ENCODE measurements around the gene TNRC6B. TPM values are rescaled to one million over a fixed set of nuclear protein-coding genes. Genes with fewer than 3 reads are reported as not detected.

The TNRC6B gene
- total RNA-seq, 1 donor = 26.4 TPM

GRCh38 chr22:40213478-40213877 lies 35.8 kb downstream of the TNRC6B start:
- DNase-seq (ENCODE audit: insufficient read length, low spot score, missing footprints) = no peak
- TF ChIP-seq CTCF (IDR thresholded peaks at IDR 0.05; ENCODE audit: extremely low read depth, low read depth, low read length) = no peak
- Histone ChIP-seq H3K4me2 (ENCODE audit: insufficient read depth, low read length) (no peak overlapping the region), H4K20me1 (ENCODE audit: insufficient read depth, low read length) (peaks cover 53% of the 10 kb centered on the region), H3K4me1 (ENCODE audit: insufficient read depth, low read length) (no peaks in the 10 kb centered on the region), H3K4me3 (ENCODE audit: insufficient read depth, low read length) (no peak overlapping the region), H3K9me3 (ENCODE audit: low read depth, low read length) (no peaks in the 10 kb centered on the region), H3K79me2 (ENCODE audit: insufficient read depth, low read length) (peaks cover 80% of the 10 kb centered on the region), H3K27ac (ENCODE audit: low read depth, low read length) (no peak overlapping the region), H2AFZ (ENCODE audit: low read length) (no peak overlapping the region), H3K27me3 (ENCODE audit: insufficient read depth, low read length) (no peaks in the 10 kb centered on the region), H3K36me3 (ENCODE audit: insufficient read depth, low read length) (peaks cover 2% of the 10 kb centered on the region)

GRCh38 chr22:40215266-40215665 lies 37.5 kb downstream of the TNRC6B start:
- H3K4me2 ChIP-seq (ENCODE audit: insufficient read depth, low read length) = no peak overlapping the region
- no peak for TF ChIP-seq CTCF (IDR thresholded peaks at IDR 0.05; ENCODE audit: extremely low read depth, low read depth, low read length)
- no peak overlapping the region for H3K27ac ChIP-seq (ENCODE audit: low read depth, low read length)
- H3K4me3 ChIP-seq (ENCODE audit: insufficient read depth, low read length) = no peak overlapping the region
- H4K20me1 ChIP-seq (ENCODE audit: insufficient read depth, low read length) = peaks cover 53% of the 10 kb centered on the region
- no peak overlapping the region for H2AFZ ChIP-seq (ENCODE audit: low read length)
- H3K9me3 ChIP-seq (ENCODE audit: low read depth, low read length) = no peaks in the 10 kb centered on the region
- no peak for DNase-seq (ENCODE audit: insufficient read length, low spot score, missing footprints)
- peaks cover 2% of the 10 kb centered on the region for H3K36me3 ChIP-seq (ENCODE audit: insufficient read depth, low read length)
- no peaks in the 10 kb centered on the region for H3K27me3 ChIP-seq (ENCODE audit: insufficient read depth, low read length)
- peaks cover under 1% of the 10 kb centered on the region for H3K4me1 ChIP-seq (ENCODE audit: insufficient read depth, low read length)
- peaks cover 84% of the 10 kb centered on the region for H3K79me2 ChIP-seq (ENCODE audit: insufficient read depth, low read length)

GRCh38 chr22:40216041-40216756 lies 38.5 kb downstream of the TNRC6B start:
- Histone ChIP-seq H2AFZ (ENCODE audit: low read length) (no peak overlapping the region), H3K27ac (ENCODE audit: low read depth, low read length) (no peak overlapping the region), H4K20me1 (ENCODE audit: insufficient read depth, low read length) (peaks cover 58% of the 10 kb centered on the region), H3K27me3 (ENCODE audit: insufficient read depth, low read length) (no peaks in the 10 kb centered on the region), H3K4me3 (ENCODE audit: insufficient read depth, low read length) (no peak overlapping the region), H3K4me1 (ENCODE audit: insufficient read depth, low read length) (peaks cover 5% of the 10 kb centered on the region), H3K9me3 (ENCODE audit: low read depth, low read length) (no peaks in the 10 kb centered on the region), H3K36me3 (ENCODE audit: insufficient read depth, low read length) (peaks cover 2% of the 10 kb centered on the region), H3K4me2 (ENCODE audit: insufficient read depth, low read length) (no peak overlapping the region), H3K79me2 (ENCODE audit: insufficient read depth, low read length) (peaks cover 84% of the 10 kb centered on the region)
- TF ChIP-seq CTCF (IDR thresholded peaks at IDR 0.05; ENCODE audit: extremely low read depth, low read depth, low read length) = no peak
- no peak for DNase-seq (ENCODE audit: insufficient read length, low spot score, missing footprints)

GRCh38 chr22:40218152-40218551 lies 40.4 kb downstream of the TNRC6B start:
- H3K4me3 ChIP-seq (ENCODE audit: insufficient read depth, low read length) = no peak overlapping the region
- H3K36me3 ChIP-seq (ENCODE audit: insufficient read depth, low read length) = peaks cover 2% of the 10 kb centered on the region
- H3K27me3 ChIP-seq (ENCODE audit: insufficient read depth, low read length) = no peaks in the 10 kb centered on the region
- no peak overlapping the region for H3K27ac ChIP-seq (ENCODE audit: low read depth, low read length)
- TF ChIP-seq CTCF (IDR thresholded peaks at IDR 0.05; ENCODE audit: extremely low read depth, low read depth, low read length) = no peak
- H3K79me2 ChIP-seq (ENCODE audit: insufficient read depth, low read length) = peaks cover 85% of the 10 kb centered on the region
- no peak overlapping the region for H2AFZ ChIP-seq (ENCODE audit: low read length)
- no peak for DNase-seq (ENCODE audit: insufficient read length, low spot score, missing footprints)
- H4K20me1 ChIP-seq (ENCODE audit: insufficient read depth, low read length) = peaks cover 72% of the 10 kb centered on the region
- H3K4me1 ChIP-seq (ENCODE audit: insufficient read depth, low read length) = peaks cover 5% of the 10 kb centered on the region
- H3K4me2 ChIP-seq (ENCODE audit: insufficient read depth, low read length) = no peak overlapping the region
- no peaks in the 10 kb centered on the region for H3K9me3 ChIP-seq (ENCODE audit: low read depth, low read length)
